Activated gamma-delta T cell treated with Interleukin-2 at 50 U/mL for 16 hours (primary cell): ENCODE results near the gene NGFR.

Experiments
- DNase-seq: peaks from one replicate; pipeline ENCODE4 v3.0.0-alpha.2; 2020

Gene NGFR

DNA sequence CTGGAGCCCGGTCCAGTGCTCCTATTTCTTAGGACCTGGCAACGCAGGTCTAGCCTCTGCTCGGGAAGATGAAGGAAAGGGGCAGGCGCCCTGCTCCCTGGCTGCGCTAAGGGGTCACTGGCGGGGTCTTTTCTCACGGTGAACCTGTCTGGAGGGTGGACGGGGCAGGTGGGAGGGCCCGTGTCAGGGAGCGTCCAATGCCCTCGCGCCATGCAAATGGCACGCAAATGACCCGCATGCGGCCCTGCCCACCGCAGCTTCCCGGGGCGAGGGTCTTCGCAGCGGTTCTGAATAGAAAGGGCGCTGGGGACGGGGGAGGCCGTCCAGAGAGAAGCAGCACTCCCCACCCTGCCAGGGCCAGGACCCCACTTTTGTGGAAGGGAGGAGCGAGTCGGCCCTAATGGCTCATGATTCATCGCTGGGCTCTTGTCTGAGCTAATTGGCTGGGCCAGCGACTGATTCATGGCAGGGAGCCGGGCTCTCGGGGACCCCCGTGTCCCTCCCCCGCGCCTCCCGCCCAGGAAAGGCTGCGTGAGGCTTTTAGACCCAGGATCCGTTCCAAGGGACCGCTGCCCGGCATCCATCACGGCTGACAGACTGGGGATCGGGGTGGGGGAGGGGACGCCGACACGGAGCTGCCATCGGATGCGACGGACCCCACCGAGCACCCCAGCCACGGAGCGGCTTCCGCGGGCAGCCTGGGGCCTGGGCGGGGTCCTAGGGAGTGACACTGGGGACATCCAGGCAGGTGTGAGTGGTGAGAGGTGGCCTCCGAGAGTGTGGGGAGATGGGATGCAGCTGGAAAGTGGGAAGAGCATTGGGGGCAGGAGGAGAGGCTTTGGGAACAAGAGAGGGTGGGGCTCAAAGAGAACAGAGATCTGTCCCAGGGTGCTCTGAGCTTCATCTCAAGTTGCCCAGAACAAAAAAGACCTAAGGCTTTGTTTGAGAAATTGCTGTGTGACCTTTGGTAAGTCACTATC is 25.0 kb upstream of the NGFR start:
- DNase-seq = no peak

DNA sequence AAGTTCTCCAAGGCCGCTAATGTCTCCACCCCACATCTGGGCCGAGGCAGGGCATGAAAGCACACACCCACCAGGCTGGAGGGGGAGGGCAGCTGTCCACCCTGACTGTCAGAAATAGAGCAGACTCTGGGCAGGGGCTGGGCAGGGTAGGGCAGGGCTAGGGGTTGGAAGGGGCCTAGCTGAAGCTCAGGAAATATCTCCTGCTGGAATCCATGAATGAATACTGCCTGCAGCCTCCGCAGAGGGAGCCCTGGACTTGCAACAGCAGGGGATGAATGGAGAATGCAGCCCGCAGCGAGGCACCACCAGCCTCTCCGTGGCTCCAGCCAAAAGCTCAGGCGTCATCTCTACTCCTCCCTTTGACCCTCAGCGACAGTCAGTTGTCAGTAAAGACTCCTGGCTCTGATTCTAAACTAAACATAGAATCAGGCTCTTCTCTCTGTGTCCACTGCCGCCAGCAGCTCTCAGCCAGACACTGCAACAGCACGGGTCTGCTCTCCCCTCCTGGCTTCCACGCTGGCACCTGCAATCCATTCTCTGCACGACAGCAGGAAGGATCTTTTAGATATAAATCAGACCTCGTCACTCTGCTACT is 23.9 kb upstream of the NGFR start:
- DNase-seq = no peak

DNA sequence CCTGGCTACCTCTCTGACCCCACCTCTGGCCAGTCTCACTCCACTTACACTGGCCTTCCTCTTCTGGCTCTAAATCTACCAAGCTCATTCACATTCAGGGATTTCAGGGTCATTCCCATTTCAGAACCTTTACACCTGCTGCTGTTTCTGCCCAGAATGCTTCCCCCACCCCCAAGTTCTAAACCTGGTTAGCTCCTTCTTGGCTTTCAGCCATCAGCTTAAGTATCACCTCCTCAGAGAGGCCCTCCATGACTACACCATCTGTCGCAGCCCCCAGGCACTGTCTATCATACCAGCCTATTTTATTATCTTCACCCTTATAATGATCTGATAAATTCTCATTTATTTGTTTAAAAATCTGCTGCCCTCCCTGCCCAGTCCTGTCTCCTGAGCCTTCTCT is 23.3 kb upstream of the NGFR start:
- DNase-seq = no peak

DNA sequence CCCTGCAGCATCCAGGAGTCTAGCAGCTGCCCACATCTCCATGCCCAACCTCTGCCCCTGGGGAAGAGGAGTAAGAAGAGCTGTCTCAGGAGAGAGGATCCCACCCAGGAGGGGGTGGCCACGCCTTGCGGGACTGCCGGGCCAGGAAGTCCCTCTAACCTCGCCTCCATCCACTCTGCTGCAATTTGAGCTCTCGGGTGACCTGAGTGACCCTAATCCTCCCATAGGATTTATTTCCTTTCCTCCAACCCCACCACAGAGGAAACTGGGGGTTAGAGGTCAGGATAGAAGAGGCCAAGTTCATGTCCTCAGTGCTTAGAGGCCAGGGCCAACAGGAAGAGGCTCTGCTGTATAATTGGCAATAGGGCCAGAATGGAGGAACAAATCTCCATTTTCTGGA is 22.6 kb upstream of the NGFR start:
- DNase-seq = no peak

DNA sequence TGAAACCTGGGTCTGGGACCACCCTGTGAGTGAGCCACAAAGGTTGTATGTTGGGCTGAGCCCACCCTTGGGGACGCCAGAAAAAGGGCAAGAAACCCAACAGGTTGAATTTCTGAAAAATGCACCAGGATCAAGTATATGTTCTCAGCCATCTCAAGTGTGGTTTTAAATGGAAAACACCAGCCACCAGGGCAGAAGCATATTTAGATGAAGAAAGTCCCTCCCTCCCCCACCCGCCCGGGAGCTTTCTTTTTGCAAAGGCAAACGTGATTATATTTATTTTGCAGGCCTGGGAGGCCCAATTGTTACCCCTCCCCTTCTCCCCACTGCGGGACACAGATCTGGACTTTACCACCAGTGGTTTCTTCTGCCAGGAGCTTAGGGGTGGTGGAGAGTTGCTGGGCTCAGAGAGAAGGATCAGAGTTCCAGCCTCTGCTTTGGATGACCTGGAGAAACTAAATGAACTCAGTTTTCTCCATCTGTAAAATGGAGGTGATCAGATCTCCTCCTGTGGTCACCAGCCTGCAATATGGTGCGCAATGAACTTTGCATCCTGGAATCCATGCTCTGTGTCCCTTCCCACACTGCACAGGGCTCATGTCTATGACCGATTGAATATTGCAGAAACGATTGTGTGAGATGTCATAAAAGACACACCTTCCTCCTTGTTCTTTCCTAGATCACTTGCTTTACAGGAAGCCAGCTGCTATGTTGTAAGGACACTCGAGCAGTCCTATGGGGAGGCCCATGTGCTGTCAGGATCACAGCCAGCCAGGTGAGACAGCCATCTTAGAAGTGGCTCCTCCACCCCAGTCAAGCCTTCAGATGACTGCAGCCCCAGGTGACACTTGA is 21.0 kb upstream of the NGFR start:
- no peak for DNase-seq

DNA sequence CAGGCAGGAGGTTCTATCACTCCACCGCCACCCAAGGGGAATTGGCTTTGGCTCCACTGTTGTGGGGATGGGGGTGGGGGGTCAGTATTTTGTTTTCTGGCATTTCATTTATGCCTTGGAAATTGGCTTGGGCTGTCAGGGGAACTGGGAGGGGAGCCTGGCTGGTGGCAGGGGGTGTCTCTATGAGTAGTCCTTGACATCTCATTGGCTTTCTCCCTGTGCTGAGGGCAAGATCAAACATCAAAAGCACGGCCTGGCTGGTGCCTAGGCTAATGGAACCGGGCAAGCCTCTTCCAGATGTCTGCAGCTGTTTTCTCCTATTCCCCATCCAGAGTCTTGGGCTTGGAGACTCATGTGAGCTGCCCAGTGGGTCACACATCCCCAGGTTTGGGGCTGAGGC is 17.4 kb upstream of the NGFR start:
- DNase-seq = no peak

DNA sequence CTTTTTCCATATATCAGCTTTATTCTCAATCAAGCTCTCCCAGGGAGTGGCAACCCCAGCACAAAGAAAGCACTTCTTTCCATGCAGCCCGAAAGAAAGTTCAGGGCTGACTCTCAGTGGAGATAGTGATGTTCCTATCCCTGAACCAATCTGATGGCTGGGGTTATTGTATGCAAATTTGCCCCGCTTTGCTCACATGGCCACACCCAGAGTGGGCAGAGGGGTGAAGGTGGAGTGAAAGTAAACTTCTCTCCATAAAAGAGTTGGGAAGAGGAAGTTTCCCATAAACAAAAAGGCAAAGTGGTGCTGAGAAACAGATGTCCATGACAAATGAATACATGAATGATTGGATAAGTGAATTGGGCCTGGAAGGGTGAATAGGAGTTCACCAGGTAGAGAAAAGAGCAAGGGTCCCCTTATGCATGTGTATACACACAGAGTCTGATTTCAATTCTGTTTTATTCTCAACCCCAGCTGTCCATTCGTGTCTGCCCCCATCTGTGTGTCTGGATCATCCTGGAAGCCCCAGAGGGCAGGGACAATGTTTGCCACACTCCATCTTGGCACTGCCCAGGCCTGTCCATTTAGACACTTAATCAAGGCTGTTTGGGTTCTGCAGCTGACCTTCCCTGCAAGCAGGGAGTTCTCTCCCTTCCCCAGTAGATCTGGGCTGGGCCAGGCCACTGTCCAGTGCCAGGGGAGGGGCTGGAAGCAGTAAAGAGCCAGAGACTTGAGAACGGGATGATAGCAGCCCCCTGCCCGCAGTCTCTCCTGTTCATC is 14.1 kb upstream of the NGFR start:
- DNase-seq = no peak

DNA sequence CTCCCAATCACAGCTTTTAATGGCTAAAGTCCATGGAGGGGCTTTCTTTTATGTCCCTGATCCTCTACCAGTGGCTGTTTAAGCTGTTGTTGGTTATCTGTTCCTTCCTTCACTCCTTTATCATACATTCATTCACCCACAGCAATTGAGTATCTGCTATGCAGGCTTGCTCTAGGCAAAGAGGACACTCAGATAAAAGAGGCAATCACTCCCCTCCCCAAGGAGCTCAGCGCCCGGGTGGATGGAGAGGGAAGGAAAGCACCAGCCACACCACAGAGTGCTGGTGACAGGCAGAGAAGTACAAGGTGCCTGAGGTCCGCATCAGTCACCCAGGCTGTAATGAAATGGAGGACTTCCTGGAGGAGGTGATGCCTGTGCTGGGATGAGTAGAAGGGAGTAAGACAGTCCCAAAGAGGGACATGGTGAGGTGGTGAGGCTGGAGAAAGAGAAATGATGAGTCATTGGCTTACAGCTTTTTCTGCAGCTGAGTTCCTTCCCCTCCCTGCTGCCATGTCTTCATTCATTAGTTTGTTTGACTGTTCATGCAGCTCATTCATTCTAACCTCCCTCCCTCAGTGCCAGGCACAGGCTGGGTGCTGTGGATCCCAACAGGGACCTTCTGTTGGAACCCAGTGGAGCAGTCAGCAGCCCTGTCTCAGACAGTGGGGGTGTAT is 12.8 kb upstream of the NGFR start:
- DNase-seq = no peak

DNA sequence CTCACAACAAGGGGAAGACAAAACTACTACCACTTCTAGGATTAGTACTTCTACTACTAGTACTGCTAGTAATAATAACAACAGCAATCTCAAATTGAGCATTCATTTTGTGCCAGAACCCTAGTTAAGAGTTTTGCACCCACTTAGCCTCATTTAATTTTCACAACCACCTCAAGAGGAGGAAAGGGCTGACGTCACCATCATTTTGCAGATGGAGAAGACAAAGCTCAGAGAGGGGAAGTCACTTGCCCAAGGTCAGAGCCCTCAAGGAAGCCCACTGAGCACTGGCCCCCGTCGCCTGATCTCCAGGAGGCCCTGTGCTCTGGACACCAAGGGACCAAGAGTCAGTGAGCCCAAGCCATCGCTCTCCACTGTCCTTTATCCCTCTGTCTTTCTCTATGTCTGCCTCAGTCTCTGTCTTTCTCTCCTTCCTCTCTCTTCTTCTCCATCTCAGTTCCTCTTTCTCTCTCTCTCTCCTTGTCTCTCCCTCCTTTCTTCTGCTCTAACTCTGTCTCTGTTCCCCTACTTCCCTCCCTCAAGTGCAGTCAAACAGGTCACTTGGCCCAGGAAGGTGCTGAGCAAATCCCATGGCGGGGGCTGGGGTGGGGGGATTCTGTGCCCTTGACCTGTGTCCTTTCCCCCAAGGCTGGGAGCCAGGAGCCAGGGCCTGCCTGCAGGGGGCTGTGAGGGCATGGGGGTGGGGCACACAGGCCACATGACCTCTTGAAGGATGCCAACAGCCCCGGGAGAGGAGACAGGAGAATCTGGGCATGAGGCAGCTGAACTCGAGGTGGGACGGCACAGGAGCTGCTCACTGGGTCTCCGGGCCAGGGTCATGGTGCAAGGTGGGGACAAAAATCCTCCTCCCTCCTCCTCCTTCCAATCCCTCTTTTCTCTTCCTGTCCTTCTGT is 11.2 kb upstream of the NGFR start:
- no peak for DNase-seq

DNA sequence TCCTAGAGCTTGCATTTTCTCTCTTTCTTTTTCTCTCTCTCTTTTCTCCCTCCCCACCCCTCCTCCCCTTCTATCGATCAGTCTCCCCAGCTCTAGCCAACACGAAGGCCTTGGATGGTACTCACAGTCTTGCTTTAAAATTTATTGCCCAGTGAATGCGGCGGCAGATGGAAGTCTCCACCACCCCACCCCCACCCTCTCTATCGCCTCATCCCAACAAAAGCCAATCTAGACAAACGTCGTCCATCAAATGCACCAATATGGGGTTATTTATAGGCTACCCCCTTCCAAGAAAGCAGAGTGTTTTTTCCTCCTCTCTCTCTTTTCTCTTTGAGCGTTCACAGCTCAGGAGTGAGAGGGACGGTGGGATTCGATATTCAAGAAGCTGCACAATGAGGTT is 10.5 kb upstream of the NGFR start:
- no peak for DNase-seq

DNA sequence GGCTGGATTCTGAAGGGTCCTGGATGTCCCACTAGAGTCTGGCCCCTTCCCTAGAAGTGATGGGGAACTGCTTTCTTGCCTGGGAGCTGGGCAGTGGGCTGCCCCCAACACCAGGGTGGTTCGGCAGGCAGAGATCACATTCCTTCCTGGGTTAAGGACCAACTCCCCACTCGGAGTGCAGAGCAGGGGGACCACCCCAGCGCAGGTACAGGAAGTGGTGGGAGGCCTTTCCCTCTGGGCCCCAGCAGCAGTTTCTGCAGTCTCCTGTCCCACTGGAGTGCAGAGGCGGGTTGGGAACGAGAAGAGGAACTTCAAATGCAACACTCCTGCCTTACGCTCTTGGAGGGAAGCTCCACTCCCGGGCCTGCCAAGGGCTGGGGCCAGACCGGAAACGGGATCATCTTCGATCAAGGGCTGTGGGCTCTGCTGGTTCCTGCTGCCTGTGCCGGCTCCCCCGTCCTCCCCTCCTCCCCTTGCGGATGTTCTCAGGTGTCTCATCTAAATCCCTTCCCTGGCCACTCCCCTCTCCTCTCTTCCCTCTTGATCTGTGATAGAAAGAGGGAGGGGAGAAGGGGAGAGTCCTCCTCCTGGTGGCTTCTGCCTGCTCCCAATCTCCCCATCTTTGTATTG is 9.0 kb upstream of the NGFR start:
- no peak for DNase-seq

DNA sequence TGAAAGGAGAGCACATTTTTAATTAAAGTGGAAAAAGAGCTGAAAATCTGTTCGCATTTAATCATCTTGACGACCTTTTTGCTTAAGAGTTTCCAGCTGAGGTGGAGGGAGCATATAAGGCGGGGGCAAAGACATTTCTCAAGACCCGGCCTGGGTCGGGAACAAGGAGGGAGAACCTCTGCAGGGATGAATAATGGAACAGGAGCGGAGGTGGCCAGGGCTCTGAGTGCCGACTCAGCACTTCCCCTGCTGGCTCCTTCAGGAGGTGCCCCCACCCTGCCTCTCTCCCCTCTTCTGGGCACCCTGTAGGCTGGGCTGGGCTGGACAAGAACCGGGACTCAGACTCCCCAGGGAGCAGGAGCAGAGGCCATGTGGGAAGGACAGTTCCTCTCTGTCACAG is 7.9 kb upstream of the NGFR start:
- DNase-seq = no peak

DNA sequence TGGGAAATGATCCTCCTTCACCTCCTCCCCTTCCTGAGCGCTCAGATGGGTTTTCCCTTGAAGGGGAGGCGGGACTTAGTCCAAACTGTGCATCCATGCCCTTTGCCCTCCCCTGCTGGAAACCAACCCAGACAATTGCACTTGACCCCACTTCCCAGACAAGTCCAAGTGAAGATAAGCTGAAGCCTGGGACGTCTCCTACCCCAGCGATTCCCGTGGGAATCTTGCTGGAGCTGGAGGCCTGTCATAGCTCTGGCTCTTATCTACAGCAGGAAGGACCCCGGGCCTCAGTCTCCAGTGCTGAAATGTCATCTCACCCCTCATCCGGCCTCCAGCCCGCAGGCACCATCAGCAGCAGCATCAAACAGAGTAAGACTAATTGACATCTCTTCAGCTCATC is 6.5 kb upstream of the NGFR start:
- DNase-seq = no peak

DNA sequence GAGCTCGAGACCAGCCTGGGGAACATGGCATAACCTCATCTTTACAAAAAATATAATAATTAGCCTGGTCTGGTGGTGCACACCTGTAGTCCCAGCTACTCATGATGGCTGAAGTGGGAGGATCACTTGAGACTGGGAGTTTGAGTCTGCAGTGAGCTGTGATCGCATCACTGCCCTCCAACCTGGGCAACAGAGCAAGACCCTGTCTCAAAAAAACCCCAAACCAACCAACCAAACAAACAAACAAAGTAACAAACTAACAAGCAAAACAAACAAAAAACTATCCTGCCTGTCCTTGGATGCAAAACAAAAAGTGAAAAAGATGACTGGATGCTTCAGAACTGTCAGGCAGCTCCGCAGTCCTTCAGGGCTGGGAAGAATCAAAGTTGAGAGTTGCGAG is 5.7 kb upstream of the NGFR start:
- no peak for DNase-seq

DNA sequence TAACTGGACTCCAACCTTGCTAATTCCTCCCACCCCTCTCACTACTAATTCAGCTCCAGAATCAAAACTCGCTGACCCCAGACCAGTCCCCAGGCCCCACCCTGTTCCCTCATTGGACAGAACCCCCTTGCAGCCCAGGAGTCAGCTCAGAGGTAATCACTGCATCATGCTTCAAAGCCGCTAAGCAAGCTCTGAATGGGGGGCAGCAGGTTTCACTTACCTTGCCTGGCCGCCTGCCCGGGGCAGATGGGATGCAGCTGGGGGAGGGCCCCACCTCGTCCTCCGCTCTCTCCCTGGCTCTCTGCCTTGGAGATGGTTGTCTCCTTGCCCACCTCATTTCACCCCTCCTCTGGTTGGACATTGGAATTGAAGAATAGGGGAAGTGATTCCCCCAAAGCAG is 4.8 kb upstream of the NGFR start:
- DNase-seq = no peak

DNA sequence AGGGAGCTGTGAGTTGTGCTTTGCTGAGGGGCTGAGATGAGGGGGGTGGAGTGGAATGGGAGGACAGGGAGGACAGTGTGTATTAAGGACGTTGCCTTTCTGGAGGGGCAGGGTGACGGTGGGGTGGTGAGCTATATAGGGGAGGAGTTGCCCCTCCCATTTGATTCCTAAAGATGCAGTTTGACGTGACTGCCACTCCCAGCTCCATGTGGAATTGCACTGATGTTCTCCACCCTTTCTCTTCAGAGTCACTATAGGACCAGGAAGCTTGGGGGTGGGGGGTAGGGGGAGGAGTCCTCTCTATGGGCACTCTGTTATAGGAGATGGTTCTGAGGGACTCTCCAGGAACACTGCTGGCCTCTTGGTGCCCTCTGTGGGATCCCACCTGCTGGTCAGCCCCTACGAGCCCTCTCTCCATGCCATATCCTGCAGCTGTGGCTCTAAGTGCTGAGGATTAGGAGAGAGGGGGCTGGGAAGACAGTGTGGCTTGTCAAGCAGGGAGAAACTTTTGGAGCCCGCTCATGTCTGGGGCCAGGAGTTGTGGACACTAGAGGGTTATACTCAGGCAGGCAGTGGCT is 3.8 kb upstream of the NGFR start:
- DNase-seq = no peak

DNA sequence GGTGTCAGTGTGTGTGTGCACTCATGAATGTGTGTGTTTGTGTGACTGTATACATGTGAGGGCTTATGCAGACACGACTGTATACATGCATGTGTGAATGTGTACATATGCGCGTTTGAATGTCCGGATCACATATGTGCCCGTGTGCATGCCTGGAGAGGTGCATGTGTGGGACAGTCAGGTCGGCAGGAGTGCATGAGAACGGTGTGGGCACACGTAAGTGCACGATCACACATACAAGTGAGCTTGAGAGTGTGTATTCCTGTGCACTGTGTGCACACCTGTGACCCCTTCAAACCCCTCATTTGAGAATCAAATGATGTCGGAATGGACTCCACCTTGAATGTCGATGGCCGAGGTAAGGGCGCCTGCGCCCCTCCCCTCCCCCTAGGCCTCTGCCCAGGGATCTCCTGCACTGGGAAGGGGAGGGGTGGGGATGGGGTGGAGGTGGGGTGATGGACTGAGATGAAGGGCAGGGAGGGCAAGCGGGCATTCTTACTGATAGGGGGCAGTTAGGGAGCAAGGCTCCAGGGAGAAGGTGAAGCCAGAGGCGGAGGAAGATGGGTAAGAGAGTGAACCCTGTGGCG is 601 bp upstream of the NGFR start:
- DNase-seq = no peak

DNA sequence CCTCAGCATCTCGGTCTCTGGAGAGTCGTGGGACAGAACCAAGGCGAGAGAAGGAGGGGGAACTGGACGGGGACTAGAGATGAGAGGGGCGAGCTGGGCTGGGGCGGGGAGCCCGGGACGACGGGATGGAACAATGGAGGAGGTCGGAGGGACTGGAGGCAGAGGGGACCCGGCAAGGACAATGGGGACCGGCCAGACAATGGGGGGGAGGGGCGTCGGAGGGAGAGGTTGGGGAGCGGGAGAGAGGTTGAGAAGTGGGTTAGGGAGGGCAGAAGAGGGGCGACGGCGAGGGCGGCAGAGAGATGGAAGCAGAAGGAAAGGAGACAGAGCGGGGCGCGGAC is 719 bp downstream of the NGFR start:
- no peak for DNase-seq

DNA sequence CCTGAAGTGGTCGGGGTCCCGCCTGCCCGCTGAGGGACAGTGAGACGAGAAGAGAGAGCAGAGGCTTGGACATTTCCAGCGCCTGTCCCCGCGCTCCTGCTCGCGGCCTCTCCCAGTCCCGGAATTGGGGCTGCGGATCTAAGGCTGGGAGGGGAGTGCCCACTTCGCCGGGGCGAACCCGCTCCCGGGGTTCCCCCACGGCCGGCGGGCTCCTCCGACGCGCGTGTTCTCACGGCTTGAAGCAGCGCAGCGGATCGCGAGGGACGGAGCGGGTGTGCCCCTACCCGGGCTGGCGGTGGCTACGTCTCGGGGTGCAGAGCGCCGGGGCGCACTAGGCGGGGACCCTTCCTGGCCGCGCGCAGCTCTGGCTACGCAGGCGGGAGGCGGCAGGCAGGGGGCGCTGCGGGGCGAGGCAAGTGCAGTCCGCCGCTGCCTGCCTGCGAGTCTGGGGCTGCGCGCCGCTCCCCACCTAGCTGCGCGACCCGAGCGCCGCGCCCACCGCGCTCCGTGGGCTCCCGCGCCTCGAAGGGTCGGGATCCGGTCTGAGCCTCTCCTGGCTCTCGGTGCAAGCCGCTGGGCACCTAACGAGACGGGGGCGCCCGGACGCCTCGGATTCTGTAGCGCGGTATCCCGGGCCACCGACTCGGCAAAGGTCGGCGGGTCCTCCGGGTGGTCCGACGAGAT is 1.2 kb downstream of the NGFR start:
- DNase-seq = peak; percentile 84

DNA sequence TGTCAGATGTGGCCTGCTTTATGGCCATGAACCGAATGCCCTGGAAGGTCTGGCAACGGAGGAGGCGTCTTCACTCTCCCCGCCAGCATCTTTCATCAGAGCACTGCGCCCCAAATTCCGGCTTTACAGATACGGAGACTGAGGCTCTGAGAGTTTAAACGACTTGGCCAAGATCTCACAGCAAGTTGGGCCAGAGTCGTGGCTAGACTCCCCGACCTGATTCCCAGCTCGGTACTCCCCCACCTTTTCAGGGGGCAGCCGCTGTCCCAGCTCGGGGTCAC is 1.7 kb downstream of the NGFR start:
- no peak for DNase-seq
